HG02763 (cell line): ENCODE results near the gene OCA2.

Experiments used
- ATAC-seq: cut with Tn5 transposase; IDR thresholded peaks from one replicate; pipeline ENCODE4 v1.9.1; 2021; ENCODE audit warnings: mild to moderate bottlenecking, moderate library complexity; ENCODE audit not compliant: unreplicated experiment

OCA2 gene

GRCh38 chr15:27889258-27889657 is 209.9 kb downstream of the OCA2 start:
- ATAC-seq = no peak

- ATAC-seq = no peak
Measured at GRCh38 chr15:27885201-27885600, 213.9 kb downstream of the OCA2 start.

- ATAC-seq = no peak
Measured at GRCh38 chr15:27884726-27885125, 214.4 kb downstream of the OCA2 start.

- no peak for ATAC-seq
Measured at GRCh38 chr15:27878841-27879240, 220.3 kb downstream of the OCA2 start.

GRCh38 chr15:27873828-27874227 is 225.3 kb downstream of the OCA2 start:
- ATAC-seq = no peak

- ATAC-seq = no peak
Measured at GRCh38 chr15:27873039-27873438, 226.1 kb downstream of the OCA2 start.

- ATAC-seq = no peak
Measured at GRCh38 chr15:27872355-27872754, 226.8 kb downstream of the OCA2 start.

- no peak for ATAC-seq
Measured at GRCh38 chr15:27871902-27872260, 227.2 kb downstream of the OCA2 start.

GRCh38 chr15:27871078-27871901 is 227.8 kb downstream of the OCA2 start:
- no peak for ATAC-seq

- no peak for ATAC-seq
Measured at GRCh38 chr15:27870320-27870719, 228.8 kb downstream of the OCA2 start.

GRCh38 chr15:27869697-27870281 is 229.3 kb downstream of the OCA2 start:
- ATAC-seq = no peak

- no peak for ATAC-seq
Measured at GRCh38 chr15:27868828-27869404, 230.2 kb downstream of the OCA2 start.

GRCh38 chr15:27867861-27868260 is 231.3 kb downstream of the OCA2 start:
- ATAC-seq = no peak

GRCh38 chr15:27866505-27867165 is 232.5 kb downstream of the OCA2 start:
- no peak for ATAC-seq

GRCh38 chr15:27865926-27866325 is 233.2 kb downstream of the OCA2 start:
- no peak for ATAC-seq

GRCh38 chr15:27865323-27865922 is 233.7 kb downstream of the OCA2 start:
- ATAC-seq = no peak

- no peak for ATAC-seq
Measured at GRCh38 chr15:27864719-27865118, 234.4 kb downstream of the OCA2 start.

- ATAC-seq = no peak
Measured at GRCh38 chr15:27864086-27864485, 235.0 kb downstream of the OCA2 start.

GRCh38 chr15:27863000-27863399 is 236.1 kb downstream of the OCA2 start:
- ATAC-seq = no peak

GRCh38 chr15:27861171-27861570 is 237.9 kb downstream of the OCA2 start:
- ATAC-seq = no peak

GRCh38 chr15:27855137-27855536 is 244.0 kb downstream of the OCA2 start:
- no peak for ATAC-seq
